GM21529 (cell line): ENCODE measurements around the gene C1QTNF6.
"Not testable (repeated sequence)": the region's sequence is repeated elsewhere in the genome, so short reads cannot be mapped to it uniquely, and the experiment has no call there.

Experiments used
- ATAC-seq: cut with Tn5 transposase; IDR thresholded peaks from one replicate; pipeline ENCODE4 v1.9.1; 2021; ENCODE audit not compliant: unreplicated experiment

Gene C1QTNF6

GRCh38 chr22:37208401-37209139, 20.5 kb upstream of the C1QTNF6 start:
- no peak for ATAC-seq

DNA sequence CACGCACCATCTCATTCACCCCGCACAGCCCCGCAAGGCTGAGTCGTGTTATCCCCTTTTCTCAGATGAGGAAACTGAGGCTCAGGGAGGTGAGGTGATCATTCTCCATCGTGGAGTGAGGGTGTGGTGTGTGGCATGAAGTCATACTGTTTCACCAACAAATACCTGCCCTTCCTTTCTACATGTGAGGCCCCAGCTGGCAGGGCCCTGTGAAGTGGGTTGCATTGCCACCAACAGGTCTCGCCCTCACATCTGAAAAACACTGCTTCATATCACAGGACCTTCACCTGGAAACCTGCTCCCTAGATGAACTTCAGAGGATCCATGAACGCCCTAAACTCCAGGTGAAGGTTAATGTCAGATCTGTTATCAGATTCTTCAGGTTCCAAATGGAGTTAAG, 19.9 kb upstream of the C1QTNF6 start:
- ATAC-seq: no peak

DNA sequence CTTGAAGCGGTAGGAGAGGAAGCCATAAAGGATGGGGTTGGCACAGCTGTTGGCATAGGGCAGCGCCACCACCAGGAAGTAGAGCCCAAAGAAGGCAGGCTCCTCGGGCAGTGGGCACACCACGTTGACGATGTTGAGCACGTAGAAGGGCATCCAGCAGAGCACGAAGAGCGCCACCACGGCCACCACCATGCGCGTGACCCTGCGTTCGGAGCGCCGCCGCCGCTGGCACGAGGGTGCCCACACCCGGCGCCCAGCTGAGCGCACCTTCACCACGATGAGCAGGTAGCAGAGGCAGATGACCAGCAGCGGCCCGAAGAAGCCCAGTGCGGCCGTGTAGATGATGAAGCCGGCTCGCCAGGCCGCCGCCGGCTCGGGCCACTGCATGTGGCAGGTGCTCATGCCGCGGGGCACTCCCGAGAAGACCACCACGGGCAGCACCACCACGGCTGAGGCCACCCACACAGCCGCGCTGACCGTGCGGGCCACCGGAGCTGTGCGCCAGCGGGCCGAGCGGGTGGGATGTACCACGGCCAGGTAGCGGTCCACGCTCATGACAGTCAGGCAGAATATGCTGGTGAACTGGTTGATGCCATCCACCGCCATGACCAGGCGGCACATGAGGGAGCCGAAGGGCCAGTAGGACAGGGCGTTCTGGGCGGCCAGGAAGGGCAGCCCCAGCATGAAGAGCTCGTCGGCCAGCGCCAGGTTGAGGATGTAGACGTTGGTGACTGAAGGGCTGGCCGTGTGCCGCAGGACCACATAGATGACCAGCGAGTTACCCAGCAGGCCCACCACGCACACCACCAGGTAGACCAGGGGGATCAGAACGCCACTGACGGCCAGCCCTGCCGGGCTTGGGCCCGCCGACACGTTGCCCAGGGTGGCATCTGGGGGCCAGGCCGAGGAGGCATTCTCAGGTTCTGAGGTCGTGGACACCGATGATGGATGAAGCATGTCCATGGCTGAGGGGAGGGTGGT, 19.1 kb upstream of the C1QTNF6 start:
- ATAC-seq: no peak

DNA sequence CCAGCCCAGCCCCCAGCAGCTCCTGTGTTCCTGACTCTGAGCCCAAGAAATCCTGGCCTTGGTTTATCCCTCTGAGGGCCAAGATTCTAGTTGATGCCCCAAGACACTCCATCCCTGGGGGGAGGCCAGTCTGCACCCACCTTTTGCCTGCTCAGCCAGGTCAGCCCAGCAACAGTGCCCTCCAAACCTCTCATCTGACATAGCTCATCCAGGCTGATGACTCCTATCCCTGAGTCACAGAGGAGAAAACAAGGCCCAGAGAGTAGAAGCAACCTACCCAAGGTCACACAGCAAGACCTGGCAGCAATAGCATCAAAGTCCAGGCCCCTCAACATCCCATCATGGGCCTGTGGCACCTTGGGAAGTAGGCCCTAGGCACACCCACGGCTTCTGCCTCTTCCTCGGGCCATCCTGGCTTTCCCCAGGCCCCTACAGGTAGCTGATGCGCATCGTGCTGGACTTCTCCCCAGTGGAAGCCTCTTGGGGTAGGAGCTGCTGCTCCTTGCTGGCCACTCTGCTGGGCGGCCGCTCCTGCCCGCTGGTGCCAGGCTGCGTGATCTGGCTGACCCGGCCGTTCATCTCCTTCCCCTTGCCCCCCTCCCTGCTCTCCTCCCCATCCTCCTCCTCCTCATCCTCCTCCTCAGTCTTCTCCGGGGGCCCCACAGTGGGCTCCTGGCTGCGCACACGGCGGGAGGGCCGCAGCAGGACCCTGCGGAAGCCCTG, 18.2 kb upstream of the C1QTNF6 start:
- no peak for ATAC-seq

DNA sequence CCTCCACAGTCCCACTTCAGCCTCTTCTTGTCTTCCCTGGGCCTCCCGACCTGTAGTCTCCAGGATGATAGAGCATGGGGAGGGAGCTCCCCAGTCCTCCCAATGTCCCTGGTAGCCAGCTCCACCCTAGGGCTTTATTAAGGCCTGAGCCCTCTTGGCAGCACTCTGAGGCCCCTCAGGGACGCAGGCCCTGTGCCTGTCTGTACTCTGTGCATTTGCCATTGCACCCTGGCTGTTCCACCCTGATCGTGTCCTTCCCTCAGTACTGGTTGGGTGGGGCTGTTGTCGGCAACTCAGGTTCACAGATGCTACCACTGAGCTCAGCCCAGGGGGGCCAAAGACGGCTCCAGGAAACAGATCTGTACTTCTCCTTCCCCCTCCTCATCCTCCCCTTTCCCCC, 17.0 kb upstream of the C1QTNF6 start:
- no peak for ATAC-seq

GRCh38 chr22:37204045-37204655, 16.1 kb upstream of the C1QTNF6 start:
- no peak for ATAC-seq

DNA sequence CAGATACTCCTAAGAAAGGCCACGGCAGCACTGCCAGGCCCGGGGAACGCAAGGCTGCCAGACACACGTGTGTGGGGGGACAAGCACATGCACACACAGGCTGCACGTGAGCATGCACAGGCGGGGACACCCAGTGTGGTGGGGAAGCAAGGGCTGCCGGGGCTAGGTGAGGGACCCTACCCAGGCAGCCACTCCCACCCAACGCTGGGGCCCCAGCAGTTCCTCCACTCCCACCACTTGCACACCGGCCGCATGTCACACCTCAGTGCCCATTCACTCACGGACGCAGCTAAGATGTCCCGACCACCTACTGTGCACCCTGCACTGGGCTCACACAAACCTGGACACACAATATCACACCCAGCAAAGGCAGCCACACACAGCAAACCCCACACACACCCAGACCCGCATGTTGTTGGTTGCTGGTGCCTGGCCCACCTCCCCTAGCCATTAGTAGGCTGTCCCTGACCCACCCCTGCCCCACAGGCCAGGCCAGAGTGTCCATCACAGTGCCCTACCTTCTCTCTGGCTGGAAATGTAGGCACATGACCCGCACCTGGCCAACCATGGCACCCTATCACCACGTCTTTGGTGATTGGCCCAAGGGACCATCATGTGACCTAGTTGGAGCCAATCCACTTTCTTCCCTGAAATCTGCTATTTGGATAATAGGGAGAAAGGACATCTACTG, 15.5 kb upstream of the C1QTNF6 start:
- ATAC-seq: no peak

DNA sequence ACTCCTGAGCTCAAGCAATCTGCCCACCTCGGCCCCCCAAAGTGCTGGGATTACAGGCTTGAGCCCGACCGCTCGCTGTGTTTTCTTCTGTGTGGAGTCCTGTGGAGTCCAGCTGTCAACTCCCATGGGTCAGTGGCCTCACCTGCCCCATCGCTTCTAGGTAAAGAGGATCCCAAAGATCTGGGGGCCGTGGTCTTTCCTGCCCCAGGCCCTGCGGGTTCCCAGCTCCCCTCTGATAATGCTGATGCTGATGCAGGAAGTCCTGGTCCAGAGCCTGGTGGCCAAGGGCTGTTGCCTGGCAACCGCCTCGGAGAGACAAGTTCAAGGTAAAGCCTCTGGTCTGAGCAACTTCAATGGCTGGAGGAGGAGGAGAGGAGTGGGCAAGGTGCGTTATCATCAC, 14.7 kb upstream of the C1QTNF6 start:
- no peak for ATAC-seq

DNA sequence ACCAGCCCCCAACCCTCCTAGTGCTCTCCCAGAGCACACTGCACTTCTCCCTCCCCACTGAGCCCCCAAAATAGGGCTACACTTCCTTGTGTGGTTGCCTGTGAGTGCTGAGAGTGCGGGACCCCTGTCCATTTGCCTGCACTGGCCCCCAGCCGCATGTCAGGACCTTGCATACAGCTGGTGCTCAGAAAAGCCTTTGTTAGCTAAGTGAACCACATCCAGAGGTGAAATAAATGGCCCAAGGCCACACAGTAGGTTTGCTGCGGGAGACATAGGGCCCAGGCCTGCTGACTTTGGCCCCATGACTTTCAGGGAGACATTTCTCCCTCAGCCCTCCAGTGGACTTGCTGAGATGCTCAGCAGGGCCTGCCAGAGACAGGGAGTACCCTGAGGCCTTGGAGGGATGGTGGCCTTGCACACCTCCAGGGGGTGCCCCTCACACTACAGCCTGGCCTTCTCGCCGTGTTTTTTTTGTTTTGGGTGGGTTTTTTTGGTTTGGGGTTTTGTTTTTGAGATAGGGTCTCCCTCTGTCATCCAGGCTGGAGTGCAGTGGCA, 14.0 kb upstream of the C1QTNF6 start:
- ATAC-seq: no peak

DNA sequence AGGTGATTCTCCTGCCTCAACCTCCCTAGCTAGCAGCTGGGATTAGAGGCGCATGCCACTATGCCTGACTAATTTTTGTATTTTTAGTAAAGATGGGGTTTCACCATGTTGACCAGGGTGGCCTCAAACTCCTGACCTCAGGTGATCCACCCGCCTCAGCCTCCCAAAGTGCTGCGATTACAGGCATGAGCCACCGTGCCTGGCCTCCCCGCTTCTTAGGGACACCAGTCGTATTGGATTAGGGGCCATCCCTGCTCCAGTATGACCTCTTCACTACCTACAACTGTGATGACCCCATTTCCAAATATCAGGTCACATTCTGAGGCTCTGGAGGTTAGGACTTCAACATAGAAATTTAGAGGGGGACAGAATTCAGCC, 13.4 kb upstream of the C1QTNF6 start:
- not testable (repeated sequence) for ATAC-seq

DNA sequence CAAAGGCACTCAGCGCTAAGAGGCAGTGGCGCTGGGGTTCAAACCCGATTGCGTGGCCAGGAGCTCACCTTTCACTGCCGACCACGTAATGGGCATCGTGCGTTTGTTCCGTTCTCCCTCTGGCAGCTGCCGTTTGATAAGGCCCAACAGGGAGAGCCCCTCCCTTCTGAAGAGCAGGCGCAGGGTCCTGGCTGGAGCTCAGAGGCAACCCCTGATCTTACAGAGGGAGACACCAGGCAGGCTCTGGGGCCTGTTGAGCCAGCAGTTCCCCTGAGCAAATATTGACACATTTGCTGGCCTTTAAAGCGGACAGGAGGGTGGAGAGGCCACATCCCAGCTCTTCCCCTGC, 11.7 kb upstream of the C1QTNF6 start:
- peak; percentile 10 for ATAC-seq

DNA sequence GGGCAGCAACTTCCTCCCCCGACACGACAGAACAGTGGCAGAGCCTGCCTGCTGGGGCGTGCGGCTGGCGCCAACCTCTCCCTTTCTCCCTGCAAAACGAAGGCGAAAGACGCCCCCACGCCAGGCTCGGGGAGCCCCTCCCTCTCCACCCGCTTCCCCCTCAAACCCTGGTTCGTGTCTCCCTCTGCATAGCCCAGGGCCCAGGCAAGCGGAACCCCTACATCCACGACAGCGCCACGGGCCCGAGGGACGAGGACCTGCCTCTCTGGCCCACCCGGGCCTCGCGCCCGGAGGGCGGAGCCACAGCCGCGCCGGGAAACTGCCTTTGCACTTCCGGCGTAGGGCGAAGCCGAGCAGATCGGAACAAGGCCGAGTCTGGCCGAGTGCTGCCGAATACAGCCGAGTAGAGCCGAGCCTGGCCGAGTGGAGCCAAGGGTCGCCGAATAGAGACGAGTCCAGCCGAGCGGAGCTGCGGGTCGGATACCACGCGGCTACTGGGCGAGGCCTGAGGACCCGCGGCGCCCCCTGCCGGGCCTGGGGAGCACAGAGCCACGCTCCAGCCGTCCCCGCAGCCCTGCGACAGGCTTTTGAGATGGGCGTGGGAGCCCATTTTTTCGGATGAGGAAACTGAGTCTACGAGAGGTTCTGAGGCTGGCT, 11.2 kb upstream of the C1QTNF6 start:
- ATAC-seq: peak; percentile 83

DNA sequence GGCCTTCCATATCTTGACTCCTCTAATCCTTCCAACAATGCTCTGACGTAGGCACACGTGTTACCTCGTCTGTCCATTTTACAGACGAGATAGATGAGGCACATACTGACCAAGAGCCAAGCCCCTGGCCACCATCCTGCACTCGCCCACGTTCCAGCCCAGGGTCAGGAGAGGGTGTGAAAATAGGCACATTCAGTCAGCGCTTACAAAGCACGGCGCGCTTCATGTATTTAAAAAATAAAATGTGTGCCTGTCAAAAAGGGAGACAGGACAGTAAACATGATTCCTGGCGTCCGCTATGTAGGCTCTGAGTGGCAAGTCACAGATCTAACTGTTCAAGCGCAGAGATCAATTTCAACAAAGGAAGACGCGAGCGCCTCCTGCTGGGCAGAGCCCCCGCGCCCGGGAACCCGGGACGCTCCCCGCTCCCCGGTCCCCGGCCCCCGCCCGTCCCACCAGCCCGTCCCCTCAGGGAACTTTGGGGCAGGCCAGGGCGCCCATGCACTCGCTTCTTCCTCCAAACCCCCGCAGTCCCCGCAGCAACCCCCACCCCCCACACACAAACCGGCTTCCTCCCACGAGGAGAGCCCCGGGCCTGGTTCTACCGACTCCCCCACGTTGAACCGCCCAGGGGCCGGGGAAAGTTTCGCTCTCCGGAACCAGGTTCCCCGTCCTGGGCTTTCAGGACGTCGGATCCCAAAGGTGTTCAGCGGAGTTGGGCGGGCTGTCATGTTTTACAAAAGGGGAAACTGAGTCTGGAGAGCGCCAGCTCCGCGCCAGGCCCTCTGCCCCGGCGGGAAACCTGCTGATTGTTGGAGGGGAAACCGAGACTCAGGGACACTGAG, 10.4 kb upstream of the C1QTNF6 start:
- no peak for ATAC-seq

DNA sequence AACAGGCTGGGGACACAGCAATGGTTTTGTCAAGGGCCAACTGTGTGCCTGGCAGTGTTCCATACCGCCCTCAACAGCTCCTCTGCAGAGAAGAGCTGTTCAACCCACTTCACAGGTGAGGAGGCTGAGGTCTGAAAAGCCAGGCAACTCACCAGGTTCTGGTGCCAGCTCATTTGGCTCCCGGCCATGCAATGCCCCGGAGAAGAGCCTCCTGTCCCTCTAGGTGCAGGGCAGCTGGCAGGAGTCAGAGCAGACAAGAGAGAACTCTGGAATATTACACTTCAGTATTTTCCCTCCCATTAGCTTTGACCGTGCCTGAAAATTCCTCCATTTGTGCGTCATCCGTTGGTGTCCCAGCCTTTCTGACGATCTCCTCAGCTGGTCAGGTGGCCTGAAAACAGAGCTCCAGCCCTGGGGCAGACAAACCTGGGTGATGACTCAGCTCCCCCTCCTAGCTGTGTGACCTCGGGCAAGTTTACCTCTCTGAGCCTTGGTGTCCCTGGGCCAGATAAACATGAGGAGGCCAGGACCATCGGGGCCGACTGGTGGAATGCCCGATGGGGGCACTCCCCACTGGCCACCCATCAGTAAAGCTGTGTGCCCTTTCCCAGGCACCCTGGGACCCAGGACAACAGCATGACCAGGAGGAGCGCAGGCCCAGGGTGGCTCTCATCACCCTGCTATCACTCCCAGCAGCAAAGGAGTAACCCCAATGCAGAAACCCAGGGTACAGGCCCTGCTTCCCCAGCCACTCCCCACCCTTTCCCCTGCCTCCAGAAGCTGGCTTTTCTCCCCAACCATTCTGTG, 9.6 kb upstream of the C1QTNF6 start:
- ATAC-seq: no peak

DNA sequence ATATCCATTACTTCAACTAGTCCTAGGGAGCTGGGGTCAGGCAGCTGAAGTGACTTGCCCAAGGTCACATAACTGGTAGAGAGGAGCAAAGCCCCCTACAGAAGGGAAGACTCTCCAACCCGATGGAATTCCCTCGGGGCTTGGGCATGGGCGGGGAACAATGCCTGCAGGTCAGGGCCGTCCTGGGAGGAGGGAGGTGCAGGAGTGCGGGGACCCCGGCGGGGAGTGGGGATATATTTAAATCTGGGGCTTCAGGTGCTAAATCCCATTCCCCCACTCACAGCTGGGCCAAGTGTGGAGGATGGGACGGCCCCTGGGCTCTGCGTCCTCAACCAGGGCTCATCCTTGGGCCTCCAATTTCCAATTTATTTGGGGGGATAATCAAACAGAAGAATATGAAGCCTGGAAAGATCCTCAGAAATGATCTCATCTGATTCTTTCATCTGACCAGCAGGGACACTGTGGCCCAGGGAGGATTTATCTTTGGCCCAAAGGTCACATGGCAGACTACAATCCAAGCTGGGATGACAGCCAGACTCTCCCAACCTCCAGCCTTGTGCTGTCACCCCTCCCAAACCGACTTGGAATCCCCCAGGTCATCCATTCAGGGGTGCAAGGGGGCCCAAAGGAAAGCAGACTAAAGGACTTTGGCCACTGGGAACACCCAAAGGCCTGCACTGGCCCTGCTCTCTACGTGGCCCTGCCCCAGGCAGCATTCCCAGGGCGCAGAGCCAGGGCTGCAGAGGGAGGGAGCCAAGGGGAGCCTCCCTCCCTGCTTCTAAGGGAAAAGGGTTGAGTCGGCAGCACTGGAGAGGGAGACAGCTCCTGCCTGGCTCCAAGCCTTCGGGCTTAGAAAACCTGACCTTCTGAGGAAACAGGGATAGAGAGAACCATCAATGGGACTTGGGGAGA, 8.7 kb upstream of the C1QTNF6 start:
- no peak for ATAC-seq

- ATAC-seq: no peak
These were observed 7.9 kb upstream of the C1QTNF6 start for GRCh38 chr22:37195921-37196320.

DNA sequence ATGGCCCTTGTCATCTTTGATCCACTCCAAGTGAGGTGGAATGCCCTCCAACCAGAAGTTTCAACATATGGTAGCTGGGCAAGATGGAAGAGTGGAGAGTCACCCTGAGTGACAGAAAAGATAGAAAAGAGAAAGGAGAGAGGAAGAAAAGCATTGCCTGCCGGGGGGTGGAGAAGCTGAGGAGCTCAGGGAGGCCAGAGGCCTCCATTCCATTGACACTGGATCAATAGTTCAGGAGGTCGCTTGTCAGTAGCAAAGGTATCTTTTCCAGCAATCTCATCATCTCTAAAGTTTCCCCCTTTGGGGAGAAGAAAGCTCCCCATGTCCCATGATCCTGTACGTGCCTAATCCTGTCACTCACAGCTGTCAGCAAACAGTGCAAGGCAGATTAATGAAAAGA, 6.7 kb upstream of the C1QTNF6 start:
- no peak for ATAC-seq
